ENCODE results near the gene EIF3D. TPM values are rescaled to one million over a fixed set of nuclear protein-coding genes. Genes with fewer than 3 reads are reported as not detected.

EIF3D gene
- polyA plus RNA-seq, 1 experiment = 505 TPM

DNA sequence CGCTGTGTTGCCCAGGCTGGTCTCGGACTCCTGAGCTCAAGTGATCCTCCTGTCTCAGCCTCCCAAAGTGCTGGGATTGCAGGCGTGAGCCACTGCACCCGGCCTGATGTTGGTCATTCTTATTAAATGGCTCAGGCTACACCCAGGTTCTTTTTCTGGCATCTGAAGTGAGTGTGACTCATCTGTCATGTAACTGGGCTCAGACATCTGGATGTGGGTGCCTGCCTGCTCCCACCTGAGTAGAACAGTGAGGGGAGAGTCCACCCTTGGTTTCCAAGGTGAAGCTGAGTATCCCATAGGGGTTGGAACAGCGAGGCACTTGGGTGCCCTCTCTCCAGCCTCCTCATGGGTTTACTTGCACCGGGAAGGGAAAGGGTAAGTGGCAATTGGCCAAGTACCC lies 36.7 kb upstream of the EIF3D start:
- POLR2A ChIA-PET = no interaction called here
- no peak for DNase-seq (ENCODE audit: low read depth)

DNA sequence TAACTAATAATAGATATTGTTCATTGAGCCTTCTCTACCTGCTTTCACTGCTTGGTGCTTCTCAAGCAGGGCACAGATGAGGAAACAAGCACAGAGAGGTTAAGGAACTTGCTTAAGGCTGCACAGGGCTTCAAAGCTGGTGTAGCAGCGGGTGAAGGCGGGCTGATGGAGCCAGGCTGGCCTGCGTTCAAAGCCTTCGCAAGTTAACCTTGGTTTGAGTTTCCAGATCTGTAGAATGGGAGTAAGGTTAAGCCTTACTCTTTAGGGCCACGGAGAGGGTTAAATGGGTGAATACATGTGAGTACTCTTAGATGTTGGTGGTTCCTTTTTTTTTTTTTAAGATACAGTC lies 36.2 kb upstream of the EIF3D start:
- POLR2A ChIA-PET = no interaction called here
- CTCF ChIA-PET = interaction anchor here (1.0 kb wide), 1 partner anchor 18 kb away, joined by 3 read pairs; no protein-coding TSS in a partner anchor
- H3K27me3 ChIP-seq (ENCODE audit: control insufficient read depth, insufficient read depth, low read length) = peaks cover 7% of the 10 kb centered on the region
- no peak for DNase-seq (ENCODE audit: low read depth)
- H3K4me3 ChIP-seq (ENCODE audit: low read depth, low read length) = no peak overlapping the region
- TF ChIP-seq, protein P1, sequence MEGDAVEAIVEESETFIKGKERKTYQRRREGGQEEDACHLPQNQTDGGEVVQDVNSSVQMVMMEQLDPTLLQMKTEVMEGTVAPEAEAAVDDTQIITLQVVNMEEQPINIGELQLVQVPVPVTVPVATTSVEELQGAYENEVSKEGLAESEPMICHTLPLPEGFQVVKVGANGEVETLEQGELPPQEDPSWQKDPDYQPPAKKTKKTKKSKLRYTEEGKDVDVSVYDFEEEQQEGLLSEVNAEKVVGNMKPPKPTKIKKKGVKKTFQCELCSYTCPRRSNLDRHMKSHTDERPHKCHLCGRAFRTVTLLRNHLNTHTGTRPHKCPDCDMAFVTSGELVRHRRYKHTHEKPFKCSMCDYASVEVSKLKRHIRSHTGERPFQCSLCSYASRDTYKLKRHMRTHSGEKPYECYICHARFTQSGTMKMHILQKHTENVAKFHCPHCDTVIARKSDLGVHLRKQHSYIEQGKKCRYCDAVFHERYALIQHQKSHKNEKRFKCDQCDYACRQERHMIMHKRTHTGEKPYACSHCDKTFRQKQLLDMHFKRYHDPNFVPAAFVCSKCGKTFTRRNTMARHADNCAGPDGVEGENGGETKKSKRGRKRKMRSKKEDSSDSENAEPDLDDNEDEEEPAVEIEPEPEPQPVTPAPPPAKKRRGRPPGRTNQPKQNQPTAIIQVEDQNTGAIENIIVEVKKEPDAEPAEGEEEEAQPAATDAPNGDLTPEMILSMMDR (IDR thresholded peaks at IDR 0.05; ENCODE audit: insufficient read depth, low read depth, low read length) = no peak
- H3K36me3 ChIP-seq (ENCODE audit: control insufficient read depth, insufficient read depth, low read length) = no peaks in the 10 kb centered on the region

More for the DNA sequence above, 36.7 kb upstream of the EIF3D start:
- H3K36me3 ChIP-seq (ENCODE audit: control insufficient read depth, insufficient read depth, low read length) = no peaks in the 10 kb centered on the region
- CTCF ChIA-PET = interaction anchor here (0.9 to 1.0 kb wide), 2 partner anchors 19 to 290 kb away, joined by 3 read pairs; no protein-coding TSS in a partner anchor
- H3K27me3 ChIP-seq (ENCODE audit: control insufficient read depth, insufficient read depth, low read length) = peaks cover 7% of the 10 kb centered on the region
- H3K4me3 ChIP-seq (ENCODE audit: low read depth, low read length) = no peak overlapping the region
- TF ChIP-seq, protein P1 (IDR thresholded peaks at IDR 0.05; ENCODE audit: insufficient read depth, low read depth, low read length) = no peak

DNA sequence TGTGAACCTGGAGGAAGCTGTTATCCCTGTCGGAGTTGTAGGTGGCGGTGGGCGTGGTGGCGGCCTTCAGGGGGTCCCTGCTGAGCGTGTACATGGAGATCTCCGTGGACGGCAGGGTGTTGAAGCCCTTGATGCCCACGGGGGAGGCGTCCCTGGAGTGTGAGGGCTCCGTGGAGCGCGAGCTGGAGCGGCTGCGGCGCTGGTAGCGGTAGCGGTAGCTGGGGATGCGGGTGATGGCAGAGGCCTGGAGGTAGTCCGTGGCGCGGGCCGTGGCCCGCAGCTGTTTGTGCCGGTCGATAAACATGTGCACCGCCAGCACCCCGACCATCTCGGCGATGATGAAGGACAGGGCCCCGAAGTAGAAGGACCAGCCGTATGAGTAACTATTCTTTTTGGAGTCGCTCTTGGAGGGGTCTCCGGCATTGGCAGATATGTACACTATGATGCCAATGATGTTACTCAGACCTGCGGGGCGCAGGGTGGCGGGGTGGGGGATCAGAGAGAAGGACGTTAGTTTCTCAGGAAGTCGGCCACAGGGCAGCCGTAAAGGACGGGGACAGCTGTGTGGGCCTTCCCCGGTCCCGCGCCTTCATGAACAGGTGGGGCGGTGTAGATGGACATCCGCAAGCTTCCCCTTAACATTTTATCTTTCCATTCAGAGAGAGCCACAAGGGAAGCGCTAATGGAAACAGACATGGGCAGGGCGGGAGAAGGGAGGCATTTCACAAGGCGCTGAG lies 35.6 kb upstream of the EIF3D start:
- peaks cover 7% of the 10 kb centered on the region for H3K27me3 ChIP-seq (ENCODE audit: control insufficient read depth, insufficient read depth, low read length)
- CTCF ChIA-PET = interaction anchor here (1.0 to 2.3 kb wide), 2 partner anchors 12 to 18 kb away, joined by 3 to 9 read pairs; no protein-coding TSS in a partner anchor
- TF ChIP-seq, protein P1 (IDR thresholded peaks at IDR 0.05; ENCODE audit: insufficient read depth, low read depth, low read length) = no peak
- no peak overlapping the region for H3K4me3 ChIP-seq (ENCODE audit: low read depth, low read length)
- DNase-seq (ENCODE audit: low read depth) = no peak
- POLR2A ChIA-PET = no interaction called here
- no peaks in the 10 kb centered on the region for H3K36me3 ChIP-seq (ENCODE audit: control insufficient read depth, insufficient read depth, low read length)

DNA sequence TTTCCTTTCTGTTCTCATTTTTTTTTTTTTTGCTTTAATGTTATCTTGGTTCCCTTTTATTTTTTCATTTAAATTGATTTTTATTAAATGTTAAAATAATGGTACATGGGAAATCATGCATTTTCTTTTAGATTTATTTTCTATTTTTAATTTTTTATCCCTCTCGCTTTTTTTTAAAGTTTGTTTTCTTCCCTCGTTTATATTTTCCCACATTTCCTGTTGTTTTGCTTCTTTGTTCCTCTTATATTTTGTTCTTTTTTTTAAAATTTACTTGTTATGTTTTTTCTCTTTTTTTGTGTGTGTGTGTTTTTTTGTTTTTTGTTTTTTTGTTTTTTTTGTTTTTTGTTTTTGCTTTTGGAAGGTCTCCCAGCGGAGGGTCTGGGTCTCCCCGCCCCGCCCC lies 34.9 kb upstream of the EIF3D start:
- POLR2A ChIA-PET = no interaction called here
- H3K27me3 ChIP-seq (ENCODE audit: control insufficient read depth, insufficient read depth, low read length) = peaks cover 7% of the 10 kb centered on the region
- CTCF ChIA-PET = interaction anchor here (0.6 to 2.3 kb wide), 3 partner anchors 12 to 282 kb away, joined by 4 to 9 read pairs (median 4); no protein-coding TSS in a partner anchor
- TF ChIP-seq, protein P1 (IDR thresholded peaks at IDR 0.05; ENCODE audit: insufficient read depth, low read depth, low read length) = no peak
- no peak overlapping the region for H3K4me3 ChIP-seq (ENCODE audit: low read depth, low read length)
- no peaks in the 10 kb centered on the region for H3K36me3 ChIP-seq (ENCODE audit: control insufficient read depth, insufficient read depth, low read length)
- DNase-seq (ENCODE audit: low read depth) = no peak

DNA sequence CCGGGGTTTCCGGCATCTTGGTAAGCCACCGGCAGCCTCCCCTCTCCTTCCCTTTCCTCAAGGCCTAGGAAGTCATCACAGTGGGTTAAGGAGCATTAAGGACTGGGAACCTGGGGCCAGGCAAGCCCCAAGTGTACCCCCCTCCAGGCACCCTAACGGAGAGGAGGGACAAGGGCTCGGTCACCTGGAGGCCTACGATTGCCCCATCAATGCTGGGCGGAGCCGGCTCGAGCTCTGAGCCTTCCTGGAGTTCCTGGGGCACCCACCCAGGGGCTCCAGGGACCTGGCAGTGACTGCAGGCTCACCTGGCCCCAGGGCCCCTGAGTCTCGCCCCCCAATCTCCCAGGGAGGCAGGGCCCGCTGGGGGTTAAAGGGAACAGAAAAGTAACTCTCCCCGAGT lies 34.5 kb upstream of the EIF3D start:
- H3K36me3 ChIP-seq (ENCODE audit: control insufficient read depth, insufficient read depth, low read length) = no peaks in the 10 kb centered on the region
- no peak for DNase-seq (ENCODE audit: low read depth)
- peaks cover 7% of the 10 kb centered on the region for H3K27me3 ChIP-seq (ENCODE audit: control insufficient read depth, insufficient read depth, low read length)
- TF ChIP-seq, protein P1 (IDR thresholded peaks at IDR 0.05; ENCODE audit: insufficient read depth, low read depth, low read length) = no peak
- ChIA-PET CTCF (interaction anchor here (0.6 to 2.3 kb wide), 3 partner anchors 11 to 283 kb away, joined by 4 to 9 read pairs (median 4); no protein-coding TSS in a partner anchor), POLR2A (no interaction called here)
- no peak overlapping the region for H3K4me3 ChIP-seq (ENCODE audit: low read depth, low read length)

All from BJ (cell line).